ENCODE measurements around the gene AR. TPM values are rescaled to one million over a fixed set of nuclear protein-coding genes. Genes with fewer than 3 reads are reported as not detected.

Gene AR
- total and polyA plus RNA-seq, 2 of the 13 experiments (the other 11 are each of a cell fraction or from before 2014, with no cell fraction given): not detected

DNA sequence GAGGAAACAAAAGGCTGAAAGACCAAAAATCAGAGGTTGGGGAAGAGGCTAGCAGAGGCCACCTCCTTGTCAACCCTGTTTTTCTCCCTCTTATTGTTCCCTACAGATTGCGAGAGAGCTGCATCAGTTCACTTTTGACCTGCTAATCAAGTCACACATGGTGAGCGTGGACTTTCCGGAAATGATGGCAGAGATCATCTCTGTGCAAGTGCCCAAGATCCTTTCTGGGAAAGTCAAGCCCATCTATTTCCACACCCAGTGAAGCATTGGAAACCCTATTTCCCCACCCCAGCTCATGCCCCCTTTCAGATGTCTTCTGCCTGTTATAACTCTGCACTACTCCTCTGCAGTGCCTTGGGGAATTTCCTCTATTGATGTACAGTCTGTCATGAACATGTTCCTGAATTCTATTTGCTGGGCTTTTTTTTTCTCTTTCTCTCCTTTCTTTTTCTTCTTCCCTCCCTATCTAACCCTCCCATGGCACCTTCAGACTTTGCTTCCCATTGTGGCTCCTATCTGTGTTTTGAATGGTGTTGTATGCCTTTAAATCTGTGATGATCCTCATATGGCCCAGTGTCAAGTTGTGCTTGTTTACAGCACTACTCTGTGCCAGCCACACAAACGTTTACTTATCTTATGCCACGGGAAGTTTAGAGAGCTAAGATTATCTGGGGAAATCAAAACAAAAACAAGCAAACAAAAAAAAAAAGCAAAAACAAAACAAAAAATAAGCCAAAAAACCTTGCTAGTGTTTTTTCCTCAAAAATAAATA is 179.9 kb downstream of the AR start:
- H3K27ac ChIP-seq (ENCODE audit: extremely low read length, insufficient read depth, low read length): no peak overlapping the region
- no peak overlapping the region for H3K4me2 ChIP-seq (ENCODE audit: low read depth, low read length)
- H3K4me3 ChIP-seq (replicated peaks in 1 of 3; ENCODE audit: insufficient read depth in 1 of 3, low read depth in 2 of 3, low read length in 3 of 3): no peak overlapping the region
- in situ Hi-C loops (cut with HindIII; ENCODE audit: extremely low pct_ligation_motif_present, low pct_unique_long_range_greater_than_20kb): no loop called here
- no peaks in the 10 kb centered on the region for H3K79me2 ChIP-seq (ENCODE audit: insufficient read depth, low read length)
- DNase-seq (ENCODE audit: low spot score) (no peak), ATAC-seq (no peak), FAIRE-seq (no peak)
- ChIA-PET POLR2A (no interaction called here), CTCF (ENCODE audit: low intra/inter-chr PET ratio, low total read pairs) (no interaction called here)
- no peak overlapping the region for H2AFZ ChIP-seq (ENCODE audit: low read length)
- H3K9me3 ChIP-seq (ENCODE audit: low read length): peaks cover 36% of the 10 kb centered on the region
- no peaks in the 10 kb centered on the region for H4K20me1 ChIP-seq (ENCODE audit: insufficient read depth, low read length)
- no TSS peak for BruUV-seq (replicated peaks)
- intact Hi-C loops (cut with micrococcal nuclease; ENCODE audit: unreplicated experiment): no loop called here
- no peaks in the 10 kb centered on the region for H3K4me1 ChIP-seq (ENCODE audit: insufficient read depth, low read length)
- H3K36me3 ChIP-seq (replicated peaks in 1 of 2; ENCODE audit: control insufficient read depth in 1 of 2, insufficient read depth in 2 of 2, low read length in 2 of 2): no peaks in the 10 kb centered on the region
- H3K27me3 ChIP-seq (ENCODE audit: control insufficient read depth in 1 of 2, insufficient read depth in 2 of 2, low read length in 2 of 2): no peaks in the 10 kb centered on the region
- 33% methylated on average over 3 of the region's 5 CpGs for WGBS (ENCODE audit: low lambda C conversion rate)
- no peak overlapping the region for H3K9ac ChIP-seq (ENCODE audit: insufficient read depth, low read depth, low read length)
- TF ChIP-seq FLYWCH1 (CRISPR knock-in tag; IDR thresholded peaks at IDR 0.05): no peak
- TF ChIP-seq ZNF839 (CRISPR knock-in tag; IDR thresholded peaks at IDR 0.05; ENCODE audit: borderline replicate concordance): no peak
- TF ChIP-seq ZNF883 (CRISPR knock-in tag; IDR thresholded peaks at IDR 0.05; ENCODE audit: not compliant biosample characterization): no peak
- no peak for TF ChIP-seq SRSF1 (optimal IDR thresholded peaks at IDR 0.05; ENCODE audit: low read depth, low read length)
- TF ChIP-seq, protein P1, sequence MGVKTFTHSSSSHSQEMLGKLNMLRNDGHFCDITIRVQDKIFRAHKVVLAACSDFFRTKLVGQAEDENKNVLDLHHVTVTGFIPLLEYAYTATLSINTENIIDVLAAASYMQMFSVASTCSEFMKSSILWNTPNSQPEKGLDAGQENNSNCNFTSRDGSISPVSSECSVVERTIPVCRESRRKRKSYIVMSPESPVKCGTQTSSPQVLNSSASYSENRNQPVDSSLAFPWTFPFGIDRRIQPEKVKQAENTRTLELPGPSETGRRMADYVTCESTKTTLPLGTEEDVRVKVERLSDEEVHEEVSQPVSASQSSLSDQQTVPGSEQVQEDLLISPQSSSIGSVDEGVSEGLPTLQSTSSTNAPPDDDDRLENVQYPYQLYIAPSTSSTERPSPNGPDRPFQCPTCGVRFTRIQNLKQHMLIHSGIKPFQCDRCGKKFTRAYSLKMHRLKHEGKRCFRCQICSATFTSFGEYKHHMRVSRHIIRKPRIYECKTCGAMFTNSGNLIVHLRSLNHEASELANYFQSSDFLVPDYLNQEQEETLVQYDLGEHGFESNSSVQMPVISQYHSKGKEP (CRISPR knock-in tag; IDR thresholded peaks at IDR 0.05): no peak
- no peak for TF ChIP-seq ZNF230 (CRISPR knock-in tag; IDR thresholded peaks at IDR 0.05)
- TF ChIP-seq, protein P2, sequence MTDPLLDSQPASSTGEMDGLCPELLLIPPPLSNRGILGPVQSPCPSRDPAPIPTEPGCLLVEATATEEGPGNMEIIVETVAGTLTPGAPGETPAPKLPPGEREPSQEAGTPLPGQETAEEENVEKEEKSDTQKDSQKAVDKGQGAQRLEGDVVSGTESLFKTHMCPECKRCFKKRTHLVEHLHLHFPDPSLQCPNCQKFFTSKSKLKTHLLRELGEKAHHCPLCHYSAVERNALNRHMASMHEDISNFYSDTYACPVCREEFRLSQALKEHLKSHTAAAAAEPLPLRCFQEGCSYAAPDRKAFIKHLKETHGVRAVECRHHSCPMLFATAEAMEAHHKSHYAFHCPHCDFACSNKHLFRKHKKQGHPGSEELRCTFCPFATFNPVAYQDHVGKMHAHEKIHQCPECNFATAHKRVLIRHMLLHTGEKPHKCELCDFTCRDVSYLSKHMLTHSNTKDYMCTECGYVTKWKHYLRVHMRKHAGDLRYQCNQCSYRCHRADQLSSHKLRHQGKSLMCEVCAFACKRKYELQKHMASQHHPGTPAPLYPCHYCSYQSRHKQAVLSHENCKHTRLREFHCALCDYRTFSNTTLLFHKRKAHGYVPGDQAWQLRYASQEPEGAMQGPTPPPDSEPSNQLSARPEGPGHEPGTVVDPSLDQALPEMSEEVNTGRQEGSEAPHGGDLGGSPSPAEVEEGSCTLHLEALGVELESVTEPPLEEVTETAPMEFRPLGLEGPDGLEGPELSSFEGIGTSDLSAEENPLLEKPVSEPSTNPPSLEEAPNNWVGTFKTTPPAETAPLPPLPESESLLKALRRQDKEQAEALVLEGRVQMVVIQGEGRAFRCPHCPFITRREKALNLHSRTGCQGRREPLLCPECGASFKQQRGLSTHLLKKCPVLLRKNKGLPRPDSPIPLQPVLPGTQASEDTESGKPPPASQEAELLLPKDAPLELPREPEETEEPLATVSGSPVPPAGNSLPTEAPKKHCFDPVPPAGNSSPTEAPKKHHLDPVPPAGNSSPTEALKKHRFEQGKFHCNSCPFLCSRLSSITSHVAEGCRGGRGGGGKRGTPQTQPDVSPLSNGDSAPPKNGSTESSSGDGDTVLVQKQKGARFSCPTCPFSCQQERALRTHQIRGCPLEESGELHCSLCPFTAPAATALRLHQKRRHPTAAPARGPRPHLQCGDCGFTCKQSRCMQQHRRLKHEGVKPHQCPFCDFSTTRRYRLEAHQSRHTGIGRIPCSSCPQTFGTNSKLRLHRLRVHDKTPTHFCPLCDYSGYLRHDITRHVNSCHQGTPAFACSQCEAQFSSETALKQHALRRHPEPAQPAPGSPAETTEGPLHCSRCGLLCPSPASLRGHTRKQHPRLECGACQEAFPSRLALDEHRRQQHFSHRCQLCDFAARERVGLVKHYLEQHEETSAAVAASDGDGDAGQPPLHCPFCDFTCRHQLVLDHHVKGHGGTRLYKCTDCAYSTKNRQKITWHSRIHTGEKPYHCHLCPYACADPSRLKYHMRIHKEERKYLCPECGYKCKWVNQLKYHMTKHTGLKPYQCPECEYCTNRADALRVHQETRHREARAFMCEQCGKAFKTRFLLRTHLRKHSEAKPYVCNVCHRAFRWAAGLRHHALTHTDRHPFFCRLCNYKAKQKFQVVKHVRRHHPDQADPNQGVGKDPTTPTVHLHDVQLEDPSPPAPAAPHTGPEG (CRISPR knock-in tag; IDR thresholded peaks at IDR 0.05): no peak
- TF ChIP-seq RFX1 (IDR thresholded peaks at IDR 0.05): no peak
- TF ChIP-seq TBL1XR1 (IDR thresholded peaks at IDR 0.05; ENCODE audit: borderline replicate concordance, low read length, partially characterized antibody): no peak
- no peak for TF ChIP-seq KDM4B (CRISPR knock-in tag; IDR thresholded peaks at IDR 0.05)
- TF ChIP-seq AHDC1 (CRISPR knock-in tag; IDR thresholded peaks at IDR 0.05; ENCODE audit: borderline replicate concordance): no peak
